GM12873 (cell line): ENCODE data around the gene RSPH10B.
"Not testable (repeated sequence)": the region's sequence is repeated elsewhere in the genome, so short reads cannot be mapped to it uniquely, and the experiment has no call there.

Source experiments
- CTCF ChIP-seq: IDR thresholded peaks from 2 replicates; pipeline ENCODE4 v1.5.1; 2012; ENCODE audit warnings: low read depth, mild to moderate bottlenecking, moderate library complexity, low read length, control low read depth; ENCODE audit not compliant: insufficient read depth; ENCODE audit errors: missing control alignments

The RSPH10B gene

GRCh38 chr7:5970347-5970911, at the start of gene RSPH10B:
Gene RSPH10B, minus strand, starts transcription at chr7:5970689. Its CDS starts 3,573 bp downstream, at chr7:5967116.
- not testable (repeated sequence) for TF ChIP-seq CTCF

- TF ChIP-seq CTCF: no peak
Measured at GRCh38 chr7:6016653-6016966, 46.1 kb upstream of the RSPH10B start.

- TF ChIP-seq CTCF: no peak
Measured at GRCh38 chr7:6015917-6016652, 45.6 kb upstream of the RSPH10B start.

GRCh38 chr7:6012355-6013104, 42.0 kb upstream of the RSPH10B start:
- TF ChIP-seq CTCF: no peak

- no peak for TF ChIP-seq CTCF
Measured at GRCh38 chr7:6011541-6011940, 41.1 kb upstream of the RSPH10B start.

GRCh38 chr7:6008668-6009611, 38.5 kb upstream of the RSPH10B start, which contains the start of the genes AIMP2 and PMS2:
Gene AIMP2, plus strand, starts transcription at chr7:6009272. Its CDS starts 92 bp downstream, at chr7:6009364.
Gene PMS2, minus strand, starts transcription at chr7:6009049. Its CDS starts 30 bp downstream, at chr7:6009019.
- peak; percentile 30 for TF ChIP-seq CTCF

- TF ChIP-seq CTCF: no peak
Measured at GRCh38 chr7:6007386-6007785, 36.9 kb upstream of the RSPH10B start.
